ENCODE measurements around the gene TFE3.
A peak's percentile ranks its signal among the peaks of the same experiment; 100 is the strongest.

The TFE3 gene

DNA sequence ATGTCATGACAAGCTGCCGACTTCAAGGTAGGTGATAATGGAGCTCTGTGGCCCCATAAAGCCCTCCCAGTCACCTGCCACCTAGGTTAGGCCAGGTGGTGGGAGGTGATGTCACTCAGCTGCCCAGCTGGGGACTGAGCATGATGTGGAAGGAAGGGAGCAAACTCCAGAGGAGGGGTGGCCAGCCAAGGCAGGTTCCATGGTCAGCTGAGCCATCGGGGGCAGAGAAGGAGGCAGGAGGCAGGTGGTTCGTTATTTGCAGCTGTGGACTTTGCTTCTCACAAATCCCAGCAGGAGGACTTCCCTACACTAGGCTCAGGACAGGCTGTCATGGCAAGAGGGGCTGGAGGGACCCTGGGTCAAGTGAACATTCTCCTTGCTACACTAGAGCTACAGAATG lies 17.8 kb upstream of the TFE3 start:
- DNase-seq = no peak

DNA sequence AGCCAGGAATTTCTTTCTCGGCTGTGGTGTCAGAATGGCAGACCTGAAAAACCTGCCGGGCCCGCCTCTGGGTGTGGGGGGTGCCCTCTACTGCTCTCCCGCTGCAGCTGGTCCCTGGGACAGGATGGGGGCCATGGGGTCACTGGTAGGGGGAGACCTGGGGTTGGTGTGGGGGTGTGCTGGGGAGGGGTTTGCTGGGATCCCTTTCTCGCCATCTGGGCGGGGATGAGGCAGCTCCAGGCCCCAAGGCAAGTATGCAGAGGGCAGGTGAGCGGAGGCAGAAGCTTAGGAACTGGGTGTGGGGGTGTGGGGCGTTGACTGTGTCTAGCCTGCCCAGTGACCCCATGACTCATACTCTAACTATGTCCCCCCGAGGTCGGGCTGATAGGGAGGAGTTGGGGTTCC lies 16.5 kb upstream of the TFE3 start:
- no peak for DNase-seq

DNA sequence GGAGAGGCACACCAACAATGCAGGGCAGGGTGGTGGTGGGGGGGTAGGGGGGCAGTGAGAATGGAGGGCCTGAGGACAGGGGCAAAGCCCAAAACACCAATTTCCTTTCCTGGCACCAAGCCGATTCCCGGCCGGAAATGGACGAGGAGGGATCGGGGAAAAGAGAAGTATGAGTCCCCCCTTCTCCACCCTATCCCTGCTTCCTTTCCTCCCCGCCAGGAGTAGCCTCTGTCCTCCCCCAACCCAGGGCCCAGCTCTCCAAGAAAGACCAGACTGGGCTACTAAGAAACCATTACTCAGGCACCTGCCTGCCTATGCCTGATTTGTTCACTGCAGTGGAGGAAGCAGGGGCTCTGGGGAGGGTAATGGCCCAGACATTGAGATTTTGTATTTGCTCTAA lies 16.0 kb upstream of the TFE3 start:
- no peak for DNase-seq

DNA sequence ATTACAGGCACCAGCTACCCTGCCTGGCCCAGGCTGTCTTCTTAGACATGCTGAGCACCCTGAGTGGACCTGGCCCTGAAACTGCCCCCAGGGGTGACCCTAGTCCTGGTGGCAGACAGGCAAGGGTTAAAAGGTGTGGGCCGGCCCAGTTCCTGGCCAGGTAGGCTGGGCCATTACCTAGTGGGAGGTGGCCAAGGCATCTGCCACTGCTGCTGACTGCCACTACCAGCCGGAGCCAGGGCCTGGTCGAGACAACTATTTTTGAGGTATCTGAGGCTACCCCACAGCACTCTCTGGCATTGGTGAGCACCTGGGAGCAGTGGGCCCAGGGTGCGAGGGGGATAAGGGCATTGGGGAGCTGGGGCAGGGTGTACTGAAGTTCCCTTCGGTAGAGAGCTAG lies 15.6 kb upstream of the TFE3 start, which contains the start of gene CCDC120:
Gene CCDC120, plus strand, starts transcription at position 206 of the 400 bp plus-strand sequence. CDS start 3,043 bp downstream, outside the sequence.
- no peak for DNase-seq

DNA sequence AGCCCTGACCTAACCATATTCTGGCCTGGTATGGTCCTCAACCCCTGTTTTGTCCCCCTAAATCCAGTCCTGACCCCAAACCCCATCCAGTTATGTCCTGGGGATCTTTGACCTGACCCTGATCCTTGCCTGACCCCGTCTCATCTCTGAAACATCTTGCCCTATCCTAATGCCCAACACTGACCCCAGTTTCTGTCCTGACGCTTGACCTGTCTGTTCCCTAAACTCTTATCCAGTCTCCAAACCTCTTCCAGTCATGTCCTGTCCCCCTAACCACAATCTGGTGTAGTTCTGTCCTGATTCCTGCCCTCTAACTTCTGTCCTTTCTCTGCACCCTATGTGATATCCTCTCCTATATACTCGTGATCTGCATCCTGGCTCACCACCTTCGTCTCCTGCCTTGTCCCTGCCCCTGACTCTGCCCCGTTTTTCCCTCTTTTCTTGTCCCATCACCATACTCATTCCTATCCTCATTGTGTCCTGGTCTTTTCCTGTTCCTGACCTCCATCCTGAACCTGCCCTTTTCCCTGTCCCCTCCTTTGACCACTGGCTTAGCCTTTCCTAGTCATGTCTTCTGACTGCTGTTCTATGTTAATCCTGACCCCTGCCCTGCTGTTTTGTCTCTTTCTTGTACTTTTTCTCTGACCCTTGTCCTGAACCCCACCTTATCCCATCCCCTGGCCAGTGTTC lies 11.1 kb upstream of the TFE3 start:
- no peak for DNase-seq

DNA sequence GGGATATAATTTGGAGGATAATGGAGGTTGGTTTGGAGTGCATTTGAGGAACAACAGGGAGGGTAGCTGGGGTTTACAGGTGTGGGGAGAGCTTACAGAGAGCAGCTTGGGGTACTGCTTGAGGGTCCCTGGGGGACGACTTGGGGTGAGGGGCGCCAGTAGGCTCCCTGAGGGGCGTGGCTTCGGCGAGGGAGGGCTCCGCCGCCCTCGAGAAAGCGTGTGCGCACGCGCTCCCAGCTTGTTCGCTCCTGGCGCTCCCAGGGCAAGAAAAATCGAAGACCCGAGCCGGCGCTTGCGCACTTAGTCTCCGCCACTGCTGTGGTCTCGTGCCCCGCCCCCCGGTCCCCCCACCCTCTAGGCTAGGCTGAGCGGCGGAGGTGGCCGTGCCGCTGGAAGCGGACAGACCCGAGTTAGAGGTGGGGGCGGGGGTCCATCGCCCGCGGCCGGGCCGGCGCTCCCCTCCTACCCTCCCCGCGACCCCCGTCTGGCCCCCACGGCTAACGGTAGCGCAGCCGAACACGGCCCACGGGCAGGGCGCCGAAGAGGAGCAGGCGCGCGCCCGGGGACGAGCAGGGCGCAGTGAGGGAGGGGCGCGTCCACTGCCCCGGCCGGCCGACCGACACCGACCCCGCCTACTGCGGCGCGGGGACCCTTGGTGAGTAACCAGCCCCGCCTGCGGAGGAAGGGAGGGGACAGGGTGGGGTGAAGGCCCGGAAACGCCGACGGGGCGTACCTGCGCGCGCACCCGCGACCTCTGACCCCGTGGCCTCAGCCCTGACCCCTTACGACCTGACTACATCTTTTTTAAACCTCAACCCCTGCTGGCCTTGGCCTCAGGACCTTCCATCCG lies 10.3 kb upstream of the TFE3 start:
- DNase-seq = peak; percentile 25

- DNase-seq = no peak
These were observed 777 bp upstream of the TFE3 start for GRCh38 chrX:49043987-49044281.

DNA sequence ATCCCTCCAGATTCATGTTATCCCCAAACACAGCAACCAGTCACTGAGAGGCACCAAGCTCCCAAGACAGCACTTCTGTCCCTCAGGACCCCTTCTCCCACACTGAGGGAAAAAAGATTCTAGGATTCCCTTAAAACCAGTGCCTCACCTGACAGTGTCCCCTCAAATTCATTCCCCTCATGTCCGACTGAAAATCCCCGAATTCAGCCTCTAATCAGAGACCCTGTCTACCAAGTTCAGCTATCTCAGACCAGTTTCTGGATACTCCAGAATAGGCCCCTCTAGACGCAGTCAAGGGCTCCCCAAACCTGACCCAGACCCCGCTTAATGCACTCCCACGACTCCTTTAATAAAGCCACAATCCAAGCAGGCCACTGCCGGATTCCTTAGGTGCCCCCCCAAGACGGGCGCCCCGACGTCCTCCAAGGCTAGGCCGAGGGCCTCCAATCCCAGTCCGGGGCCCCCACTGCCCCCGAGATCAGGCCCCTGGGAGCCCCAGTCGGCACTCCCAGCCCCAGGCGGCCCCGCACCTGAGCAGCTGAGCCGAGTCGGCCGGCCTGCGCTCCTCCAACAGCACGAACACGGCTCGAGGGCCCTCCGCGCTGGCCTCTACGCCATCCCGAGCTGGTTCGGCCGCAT lies 457 bp downstream of the TFE3 start:
- no peak for DNase-seq

DNA sequence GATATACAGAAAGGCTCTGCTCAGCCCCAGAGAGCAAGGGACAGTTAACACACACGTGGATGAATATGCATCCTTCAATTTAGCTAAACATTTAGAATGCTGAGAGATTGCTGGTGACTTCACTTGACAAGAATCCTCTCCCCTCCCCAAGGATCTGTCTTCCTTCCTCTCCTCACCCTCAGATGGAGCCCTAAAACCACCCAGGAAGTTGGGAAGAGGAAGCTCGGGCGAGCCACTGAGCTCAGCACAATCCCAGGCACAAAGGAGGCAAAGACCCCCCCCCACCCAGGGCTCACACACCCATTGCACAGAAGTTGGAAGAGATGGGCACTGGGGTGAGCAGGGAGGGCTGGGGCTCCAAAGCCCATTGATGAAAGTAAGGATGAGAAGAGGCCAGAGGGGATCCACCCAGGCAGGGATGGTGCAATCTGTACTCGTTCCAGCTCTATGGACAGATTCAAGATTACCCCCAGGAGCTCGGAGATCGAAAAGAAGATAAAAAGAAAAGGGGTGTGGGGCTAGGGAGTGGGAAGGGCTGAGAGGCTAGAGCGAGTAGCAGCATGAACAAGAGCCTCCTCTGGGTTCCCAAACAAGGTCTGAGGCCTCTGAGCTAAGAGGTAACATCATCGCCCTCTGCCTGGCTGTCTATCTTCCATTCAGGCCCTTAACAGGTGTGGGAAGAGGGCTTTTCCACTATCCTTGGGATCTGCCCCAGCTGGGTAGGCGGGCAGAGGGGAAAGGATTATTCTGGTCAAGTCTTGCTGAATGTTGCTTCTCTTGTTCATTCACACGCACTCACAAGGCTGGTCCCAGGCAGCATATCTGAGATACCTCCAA lies 1.2 kb downstream of the TFE3 start:
- DNase-seq = peak; percentile 9

DNA sequence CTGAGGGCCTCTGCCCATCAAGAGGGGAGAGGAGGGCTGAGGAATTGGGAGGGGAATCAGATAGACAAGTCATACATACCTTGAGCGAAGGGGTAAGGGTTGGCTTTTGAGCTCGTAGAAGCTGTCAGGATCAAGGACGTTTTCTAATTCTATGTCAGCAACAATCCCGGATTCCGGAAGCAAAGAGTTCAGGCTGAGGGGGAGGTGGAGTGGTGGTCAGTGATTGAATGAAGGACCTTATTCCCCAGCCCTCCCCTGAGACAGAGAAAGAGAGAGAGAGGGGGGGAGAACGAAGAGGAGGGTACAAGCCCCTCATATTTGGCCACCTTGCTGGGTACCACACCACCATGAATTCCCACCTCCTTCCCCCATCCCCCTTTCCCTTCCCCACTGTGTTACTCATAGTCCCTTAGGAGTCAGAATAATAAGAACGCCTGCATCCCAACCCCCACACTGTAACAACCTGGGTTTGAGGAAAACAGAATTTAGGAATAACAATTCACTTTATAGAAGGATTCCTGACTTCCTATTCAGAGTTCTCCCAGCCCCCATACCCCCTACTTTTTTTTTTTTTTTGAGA lies 2.7 kb downstream of the TFE3 start:
- no peak for DNase-seq

GRCh38 chrX:49039598-49040375 lies 3.4 kb downstream of the TFE3 start:
- DNase-seq = peak; percentile 68

- DNase-seq = peak; percentile 11
These were observed 5.2 kb downstream of the TFE3 start for GRCh38 chrX:49037883-49038475.

GRCh38 chrX:49030283-49030682 lies 12.9 kb downstream of the TFE3 start:
- DNase-seq = no peak

- no peak for DNase-seq
These were observed 13.3 kb downstream of the TFE3 start for GRCh38 chrX:49029876-49030275.

GRCh38 chrX:49019599-49020249 lies 23.4 kb downstream of the TFE3 start:
- DNase-seq = peak; percentile 13

DNA sequence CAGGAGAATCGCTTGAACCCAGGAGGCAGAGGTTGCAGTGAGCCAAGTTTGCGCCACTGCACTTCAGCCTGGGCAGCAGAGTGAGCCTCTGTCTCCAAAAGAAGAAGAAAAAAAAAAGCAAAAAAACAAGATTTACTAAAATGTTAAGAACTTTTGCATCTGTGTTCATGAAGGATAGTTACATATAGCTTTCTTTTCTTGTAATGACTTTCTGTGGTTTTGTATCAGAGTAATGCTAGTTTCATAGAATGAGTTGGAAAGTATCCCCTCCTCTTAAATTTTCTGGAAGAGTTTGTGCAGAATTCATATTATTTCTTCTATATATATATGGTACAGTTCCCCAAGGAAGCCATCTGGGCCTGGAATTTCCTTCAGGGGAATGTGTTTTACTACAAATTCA lies 24.1 kb downstream of the TFE3 start:
- no peak for DNase-seq

GRCh38 chrX:49003696-49004095 lies 39.5 kb downstream of the TFE3 start:
- DNase-seq = no peak

- peak; percentile 85 for DNase-seq
These were observed 40.8 kb downstream of the TFE3 start, which contains the start of gene GRIPAP1 for GRCh38 chrX:49002091-49002935. GRIPAP1 (minus strand) TSS chrX:49002264; CDS start chrX:49002229, 35 bp downstream.

GRCh38 chrX:49001521-49002090 lies 41.6 kb downstream of the TFE3 start:
- DNase-seq = peak; percentile 82

All from inflammatory macrophage treated with lipopolysaccharide for 4 hours (primary cell).